Stimulated activated effector memory CD8-positive, alpha-beta T cell treated with anti-CD3 and anti-CD28 coated beads, Interleukin-12 subunit alpha, Interleukin-12 subunit beta, amount 100 ng/mL, for 72 hours (primary cell): Measurements from ENCODE around the gene SMG5.
"Not testable (repeated sequence)": the region's sequence is repeated elsewhere in the genome, so short reads cannot be mapped to it uniquely, and the experiment has no call there.

Experiments used
- ATAC-seq: fragments of 150-1000 bp; cut with Tn5 transposase; 2 replicates; pipeline ENCODE4 v1.10.0; 2021
- DNase-seq, 2 donors: peaks; one replicate each; pipeline ENCODE4 v3.0.0; 2021 to 2022; ENCODE audit warnings: low spot score in 2 of 2
- H3K27ac Mint-ChIP-seq: one replicate; pipeline ENCODE4 v1.8.0; 2022; ENCODE audit warnings: mild to moderate bottlenecking, mixed read lengths
- H3K36me3 Mint-ChIP-seq: one replicate; pipeline ENCODE4 v1.8.0; 2022; ENCODE audit warnings: mild to moderate bottlenecking, mixed read lengths
- H3K4me1 Mint-ChIP-seq: one replicate; pipeline ENCODE4 v1.8.0; 2022; ENCODE audit warnings: mixed read lengths
- H3K4me3 Mint-ChIP-seq: one replicate; pipeline ENCODE4 v1.8.0; 2022; ENCODE audit warnings: mild to moderate bottlenecking, mixed read lengths
- H3K9me3 Mint-ChIP-seq: one replicate; pipeline ENCODE4 v1.8.0; 2022; ENCODE audit warnings: mixed read lengths

The SMG5 gene

GRCh38 chr1:156220226-156220625, 62.4 kb downstream of the SMG5 start:
- Mint-ChIP-seq H3K36me3 (peaks cover 90% of the 10 kb centered on the region), H3K27ac (peak overlapping the region; percentile 91), H3K4me3 (peak overlapping the region; percentile 57), H3K4me1 (peaks cover 62% of the 10 kb centered on the region), H3K9me3 (no peaks in the 10 kb centered on the region)
- no peak for ATAC-seq
- no peak for DNase-seq

- Mint-ChIP-seq H3K36me3 (peaks cover 90% of the 10 kb centered on the region), H3K9me3 (no peaks in the 10 kb centered on the region), H3K4me3 (peak overlapping the region; percentile 63), H3K4me1 (peaks cover 58% of the 10 kb centered on the region), H3K27ac (peak overlapping the region; percentile 91)
- ATAC-seq, result peak; percentile 65
- DNase-seq, result peak in 1 of 2 donors; percentile 81
Observed at GRCh38 chr1:156217871-156218270, 64.8 kb downstream of the SMG5 start.

GRCh38 chr1:156216361-156217086, 66.1 kb downstream of the SMG5 start:
- H3K9me3 Mint-ChIP-seq, result not testable (repeated sequence)
- Mint-ChIP-seq H3K27ac (peak overlapping the region; percentile 95), H3K4me1 (peaks cover 56% of the 10 kb centered on the region)

GRCh38 chr1:156214024-156214748, 68.4 kb downstream of the SMG5 start:
- DNase-seq (peak in 1 of 2 donors; percentile 75), ATAC-seq (peak; percentile 45)
- Mint-ChIP-seq H3K36me3 (peaks cover 78% of the 10 kb centered on the region), H3K4me3 (peak overlapping the region; percentile 87), H3K4me1 (peaks cover 37% of the 10 kb centered on the region), H3K9me3 (no peaks in the 10 kb centered on the region), H3K27ac (peak overlapping the region; percentile 95)

More at GRCh38 chr1:156216361-156217086, 66.1 kb downstream of the SMG5 start:
- H3K4me3 Mint-ChIP-seq, result peak overlapping the region; percentile 63
- peaks cover 89% of the 10 kb centered on the region for H3K36me3 Mint-ChIP-seq
- ATAC-seq, DNase-seq: not testable (repeated sequence)

GRCh38 chr1:156213644-156213966, 69.0 kb downstream of the SMG5 start:
- DNase-seq (no peak), ATAC-seq (no peak)
- peaks cover 74% of the 10 kb centered on the region for H3K36me3 Mint-ChIP-seq
- peak overlapping the region; percentile 87 for H3K4me3 Mint-ChIP-seq
- H3K4me1 Mint-ChIP-seq, result peaks cover 35% of the 10 kb centered on the region
- peak overlapping the region; percentile 95 for H3K27ac Mint-ChIP-seq
- H3K9me3 Mint-ChIP-seq, result no peaks in the 10 kb centered on the region

- Mint-ChIP-seq H3K27ac (peak within 1 kb of the TSS; percentile 95), H3K36me3 (peaks cover 68% of the 10 kb centered on the region), H3K9me3 (no peaks in the 10 kb centered on the region), H3K4me3 (peak within 1 kb of the TSS; percentile 87), H3K4me1 (peaks cover 32% of the 10 kb centered on the region)
- peak; percentile 95 for ATAC-seq
- DNase-seq, result peak; percentile 91 to 98
Observed at GRCh38 chr1:156212833-156213643, 69.6 kb downstream of the SMG5 start, which contains the start of gene PMF1. TSS of gene PMF1 (plus strand) at chr1:156213007. CDS start at chr1:156213016, 9 bp downstream.

GRCh38 chr1:156212130-156212529, 70.5 kb downstream of the SMG5 start:
- no peaks in the 10 kb centered on the region for H3K9me3 Mint-ChIP-seq
- ATAC-seq, result no peak
- peaks cover 23% of the 10 kb centered on the region for H3K4me1 Mint-ChIP-seq
- no peak for DNase-seq
- peak overlapping the region; percentile 87 for H3K4me3 Mint-ChIP-seq
- H3K36me3 Mint-ChIP-seq, result peaks cover 59% of the 10 kb centered on the region
- peak overlapping the region; percentile 95 for H3K27ac Mint-ChIP-seq

- no peak for DNase-seq
- no peaks in the 10 kb centered on the region for H3K9me3 Mint-ChIP-seq
- peaks cover 23% of the 10 kb centered on the region for H3K4me1 Mint-ChIP-seq
- H3K36me3 Mint-ChIP-seq, result peaks cover 57% of the 10 kb centered on the region
- ATAC-seq, result no peak
- no peak overlapping the region for H3K4me3 Mint-ChIP-seq
- peak overlapping the region; percentile 95 for H3K27ac Mint-ChIP-seq
Observed at GRCh38 chr1:156211243-156211642, 71.4 kb downstream of the SMG5 start.

- Mint-ChIP-seq H3K9me3 (no peaks in the 10 kb centered on the region), H3K27ac (no peak overlapping the region), H3K36me3 (no peaks in the 10 kb centered on the region), H3K4me1 (peaks cover 11% of the 10 kb centered on the region), H3K4me3 (no peak overlapping the region)
- DNase-seq (no peak), ATAC-seq (no peak)
Observed at GRCh38 chr1:156204686-156205085, 77.9 kb downstream of the SMG5 start.

GRCh38 chr1:156203331-156203730, 79.3 kb downstream of the SMG5 start:
- Mint-ChIP-seq H3K4me3 (no peak overlapping the region), H3K36me3 (no peaks in the 10 kb centered on the region), H3K27ac (no peak overlapping the region), H3K4me1 (peaks cover 24% of the 10 kb centered on the region), H3K9me3 (no peaks in the 10 kb centered on the region)
- ATAC-seq (no peak), DNase-seq (no peak)

- Mint-ChIP-seq H3K27ac (peak overlapping the region; percentile 90), H3K4me3 (no peak overlapping the region), H3K4me1 (peaks cover 52% of the 10 kb centered on the region), H3K36me3 (peaks cover 7% of the 10 kb centered on the region), H3K9me3 (no peaks in the 10 kb centered on the region)
- DNase-seq, result no peak
- ATAC-seq, result peak; percentile 45
Observed at GRCh38 chr1:156200044-156200443, 82.6 kb downstream of the SMG5 start.
